HTR-8/SVneo (cell line): ENCODE measurements around the gene NAV2.

Source experiments
- DNase-seq: peaks from one replicate; pipeline ENCODE4 v3.0.0; 2011; ENCODE audit warnings: low spot score, mixed read lengths; ENCODE audit not compliant: insufficient read length
- FAIRE-seq: peaks from 2 replicates; lab custom pipeline; 2011; peaks lifted over from hg19 to GRCh38; lab: Jason Lieb, UNC

The NAV2 gene

GRCh38 chr11:19934828-19935259, 222.2 kb downstream of the NAV2 start:
- no peak for DNase-seq
- peak; percentile 76 for FAIRE-seq

- FAIRE-seq, result peak; percentile 28
- peak; percentile 39 for DNase-seq
These were observed 222.9 kb downstream of the NAV2 start for GRCh38 chr11:19935507-19935906.

DNA sequence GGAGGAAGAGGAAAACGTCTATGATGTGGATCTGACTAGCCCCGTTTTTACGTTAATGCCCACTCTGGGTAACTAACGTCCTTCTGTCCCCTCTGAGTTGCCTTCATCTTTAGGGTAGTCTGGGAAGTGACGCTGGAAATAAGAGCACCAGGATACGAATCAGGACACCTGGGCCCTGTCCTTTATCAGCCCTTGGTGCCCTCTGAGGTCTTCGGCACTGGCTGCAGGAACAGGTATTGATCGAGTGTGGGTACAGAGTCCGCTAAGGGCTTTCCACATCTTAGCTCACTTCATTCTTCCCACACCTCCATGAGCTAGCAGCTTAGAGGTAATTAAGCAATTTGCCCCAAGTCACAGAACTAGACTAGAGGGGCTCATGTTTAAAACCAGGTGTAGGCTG, 223.8 kb downstream of the NAV2 start:
- no peak for DNase-seq
- FAIRE-seq, result no peak

DNA sequence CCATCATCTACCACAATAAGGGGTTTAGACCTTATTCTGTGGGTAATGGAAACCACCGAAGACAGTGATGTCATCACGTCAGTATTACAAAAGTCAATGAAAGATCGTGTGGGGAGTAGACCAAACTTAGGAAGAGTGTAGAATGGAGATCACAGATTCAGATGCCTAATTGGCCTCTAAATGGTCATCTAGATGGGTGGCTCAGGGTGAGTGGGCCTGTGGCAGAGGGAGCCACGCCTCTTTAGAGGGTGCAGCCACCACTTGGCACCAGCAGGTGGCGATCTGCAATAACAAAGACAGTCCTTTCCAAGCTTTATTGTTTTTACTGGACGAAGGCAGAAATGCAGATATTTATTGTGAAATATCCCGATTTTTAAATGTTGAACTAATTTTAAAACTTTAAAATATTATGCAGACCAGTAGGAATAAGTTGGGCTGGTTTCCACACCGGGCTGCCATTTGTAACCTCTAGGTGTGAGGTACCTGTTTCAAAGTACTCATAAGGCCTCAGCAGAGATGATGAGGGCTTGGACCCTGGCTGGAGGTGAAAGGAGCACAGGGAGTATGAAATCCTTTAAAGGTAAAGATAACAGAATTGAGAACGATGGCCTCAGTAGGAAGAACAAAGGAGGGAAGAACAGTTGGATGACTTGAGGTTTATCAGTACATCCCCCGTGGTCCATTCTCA, 225.7 kb downstream of the NAV2 start:
- FAIRE-seq (no peak), DNase-seq (peak; percentile 61)

DNA sequence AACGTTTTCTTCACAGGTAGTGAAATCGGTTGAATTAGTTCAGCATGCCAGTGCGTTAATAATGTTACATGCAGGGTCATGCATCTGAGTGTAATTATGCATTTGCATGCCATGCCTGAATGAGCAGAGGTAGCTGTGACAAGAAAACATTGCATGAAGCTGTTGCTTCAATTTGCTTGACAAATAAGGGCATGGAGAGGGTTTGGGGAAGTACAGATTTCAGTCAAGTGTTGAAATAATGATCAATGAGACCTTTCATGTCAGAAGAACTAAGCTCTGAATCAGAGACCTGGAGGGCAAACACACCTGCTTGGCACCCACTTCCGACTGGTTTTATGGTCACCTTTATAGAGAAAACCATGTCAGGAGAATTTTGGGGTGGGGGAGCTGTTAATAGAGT, 226.2 kb downstream of the NAV2 start:
- DNase-seq (no peak), FAIRE-seq (no peak)

GRCh38 chr11:19939415-19939929, 226.8 kb downstream of the NAV2 start:
- DNase-seq, result no peak
- no peak for FAIRE-seq

GRCh38 chr11:19940831-19941230, 228.2 kb downstream of the NAV2 start:
- no peak for DNase-seq
- FAIRE-seq, result no peak

DNA sequence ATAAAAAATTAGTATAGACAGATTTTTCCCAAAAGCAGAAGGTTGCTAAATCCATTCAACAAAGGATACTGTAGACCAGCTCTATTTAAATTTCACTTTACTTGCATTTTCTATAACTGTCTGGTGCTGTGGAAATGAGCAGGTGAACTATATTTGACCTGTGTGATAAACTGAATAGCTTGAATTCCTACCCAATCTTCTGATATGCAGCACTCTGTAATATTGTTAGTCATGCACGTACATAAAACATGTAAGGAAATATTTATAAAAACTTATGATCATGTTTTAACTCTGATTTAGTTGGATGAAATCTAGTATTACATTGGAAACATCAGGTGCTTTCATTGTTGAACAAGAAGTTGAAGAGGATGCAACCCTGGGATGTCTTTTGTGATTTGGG, 234.0 kb downstream of the NAV2 start:
- FAIRE-seq (no peak), DNase-seq (no peak)

GRCh38 chr11:19947537-19948114, 235.0 kb downstream of the NAV2 start:
- no peak for FAIRE-seq

GRCh38 chr11:19949606-19950005, 237.0 kb downstream of the NAV2 start:
- DNase-seq (no peak), FAIRE-seq (no peak)

More at GRCh38 chr11:19947537-19948114, 235.0 kb downstream of the NAV2 start:
- DNase-seq, result no peak

GRCh38 chr11:19951558-19952115, 239.0 kb downstream of the NAV2 start:
- peak; percentile 65 for DNase-seq
- no peak for FAIRE-seq

GRCh38 chr11:19952116-19952605, 239.5 kb downstream of the NAV2 start:
- FAIRE-seq, result no peak
- DNase-seq, result no peak

DNA sequence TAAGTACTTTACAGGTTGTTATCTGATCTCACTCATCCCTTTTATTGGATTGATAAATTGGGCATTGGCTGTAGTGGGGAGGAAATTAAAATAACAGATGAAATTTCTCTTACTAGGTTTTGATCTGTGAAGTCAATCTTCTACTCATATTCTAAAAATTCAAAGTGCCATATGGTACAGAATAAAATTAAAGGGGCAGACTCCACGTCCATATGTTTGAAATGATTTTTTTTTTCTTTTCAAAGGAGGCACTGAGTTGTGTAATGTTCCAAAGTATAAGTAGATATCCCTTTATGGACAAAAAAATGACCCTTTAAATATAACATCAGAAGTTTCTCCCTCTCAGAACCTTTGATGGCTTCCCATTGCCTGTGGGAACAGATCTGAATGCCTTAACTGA, 240.3 kb downstream of the NAV2 start:
- no peak for FAIRE-seq
- no peak for DNase-seq

- FAIRE-seq, result no peak
- no peak for DNase-seq
These were observed 240.7 kb downstream of the NAV2 start for GRCh38 chr11:19953336-19953735.

DNA sequence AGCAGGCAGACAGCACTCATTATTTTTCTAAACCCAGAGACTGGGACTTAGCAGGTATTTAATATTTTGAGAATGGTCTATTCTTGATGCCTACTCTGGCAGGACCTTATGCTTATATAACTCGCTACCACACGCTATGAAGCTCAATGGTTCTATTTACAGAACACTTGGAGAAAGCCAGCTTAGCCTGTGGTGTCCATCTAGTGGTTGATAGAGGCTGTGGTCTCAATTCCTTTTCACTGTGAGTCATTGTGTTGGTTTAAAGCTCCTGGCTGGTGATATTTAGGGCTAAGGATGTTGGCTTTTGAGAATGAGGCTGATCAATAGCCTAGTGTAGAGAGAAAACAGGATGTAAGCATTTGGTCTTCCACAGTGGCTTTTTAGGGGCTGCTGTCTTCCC, 241.3 kb downstream of the NAV2 start:
- DNase-seq, result peak; percentile 62

GRCh38 chr11:19954899-19955298, 242.3 kb downstream of the NAV2 start:
- FAIRE-seq, result no peak

More for the DNA sequence above, 241.3 kb downstream of the NAV2 start:
- FAIRE-seq, result no peak

GRCh38 chr11:19955660-19956059, 243.0 kb downstream of the NAV2 start:
- FAIRE-seq, result no peak

More at GRCh38 chr11:19954899-19955298, 242.3 kb downstream of the NAV2 start:
- DNase-seq, result no peak

GRCh38 chr11:19956228-19956627, 243.6 kb downstream of the NAV2 start:
- DNase-seq (no peak), FAIRE-seq (no peak)

More at GRCh38 chr11:19955660-19956059, 243.0 kb downstream of the NAV2 start:
- no peak for DNase-seq

- FAIRE-seq (no peak), DNase-seq (no peak)
These were observed 244.8 kb downstream of the NAV2 start for GRCh38 chr11:19957294-19957943.

- DNase-seq, result no peak
- no peak for FAIRE-seq
These were observed 245.6 kb downstream of the NAV2 start for GRCh38 chr11:19958204-19958603.

DNA sequence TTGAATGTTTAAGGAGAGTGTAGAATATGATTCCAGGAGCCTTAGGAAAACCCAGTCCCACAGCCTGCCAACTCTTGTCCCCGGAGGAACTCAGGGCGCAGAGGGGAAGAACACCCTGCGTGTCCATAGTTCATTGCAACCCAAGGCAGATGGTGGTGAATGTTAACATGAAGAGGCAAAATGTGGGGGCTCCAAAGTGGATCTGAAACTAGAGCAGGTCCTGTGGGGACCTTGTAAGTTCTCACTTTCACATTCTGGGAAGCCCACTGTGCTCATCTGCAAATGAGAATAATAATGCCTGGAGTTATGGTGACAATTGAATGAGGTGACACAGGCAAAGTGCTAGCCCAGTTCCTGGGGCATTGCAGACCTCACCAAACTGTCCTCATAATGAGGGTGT, 246.6 kb downstream of the NAV2 start:
- DNase-seq (no peak), FAIRE-seq (no peak)
